Smooth muscle cell (in vitro differentiated cells): ENCODE data around the gene GGA3. TPM values are rescaled to one million over a fixed set of nuclear protein-coding genes. Genes with fewer than 3 reads are reported as not detected.

Experiments
- DNase-seq: peaks from one replicate; lab custom pipeline; 2025; ENCODE audit not compliant: unreplicated experiment; lab: John Stamatoyannopoulos, UW
- H2AFZ ChIP-seq: fragments of 200-600 bp; sonication (generic); 2 replicates; pipeline ENCODE4 v1.6.0; 2016; ENCODE audit warnings: antibody characterized with exemption, low read depth, mild to moderate bottlenecking
- H3F3A ChIP-seq: fragments of 200-600 bp; sonication (generic); 2 replicates; pipeline ENCODE4 v1.6.0; 2017; ENCODE audit warnings: antibody characterized with exemption, low read depth
- H3K27ac ChIP-seq: fragments of 200-600 bp; sonication (generic); 2 replicates; pipeline ENCODE4 v1.5.1; 2016; ENCODE audit warnings: low read depth, mild to moderate bottlenecking
- H3K27me3 ChIP-seq: fragments of 200-600 bp; sonication (generic); 2 replicates; pipeline ENCODE4 v1.6.1; 2016; ENCODE audit warnings: low read depth, mild to moderate bottlenecking
- H3K36me3 ChIP-seq: fragments of 200-600 bp; sonication (generic); 2 replicates; pipeline ENCODE4 v1.5.1; 2016; ENCODE audit warnings: low read depth
- H3K4me1 ChIP-seq: fragments of 200-600 bp; sonication (generic); 2 replicates; pipeline ENCODE4 v1.5.1; 2016; ENCODE audit warnings: low read depth
- H3K4me2 ChIP-seq: fragments of 200-600 bp; sonication (generic); 2 replicates; pipeline ENCODE4 v1.6.0; 2016; ENCODE audit warnings: mild to moderate bottlenecking
- H3K4me3 ChIP-seq: fragments of 200-600 bp; sonication (generic); 2 replicates; pipeline ENCODE4 v1.5.1; 2016; ENCODE audit warnings: mild to moderate bottlenecking
- H3K79me2 ChIP-seq: fragments of 200-600 bp; sonication (generic); 2 replicates; pipeline ENCODE4 v1.6.0; 2016; ENCODE audit warnings: low read depth, mild to moderate bottlenecking
- H3K9ac ChIP-seq: fragments of 200-600 bp; sonication (generic); 2 replicates; pipeline ENCODE4 v1.6.0; 2016; ENCODE audit warnings: low read depth
- H3K9me3 ChIP-seq: fragments of 200-600 bp; sonication (generic); replicated peaks from 2 replicates; pipeline ENCODE4 v1.5.1; 2016; ENCODE audit warnings: low read depth
- H4K20me1 ChIP-seq: fragments of 200-600 bp; sonication (generic); 2 replicates; pipeline ENCODE4 v1.6.0; 2016; ENCODE audit warnings: low read depth
- CTCF ChIP-seq: fragments of 200-600 bp; sonication (generic); IDR thresholded peaks from 2 replicates; pipeline ENCODE4 v1.5.1; 2017; ENCODE audit warnings: borderline replicate concordance, mild to moderate bottlenecking, antibody characterized with exemption; ENCODE audit not compliant: insufficient read depth, poor library complexity, severe bottlenecking
- WGBS: methylation state at CpG from one replicate; pipeline ENCODE4 v1.1.7; 2016; ENCODE audit warnings: low lambda C conversion rate; 5-methylcytosine and 5-hydroxymethylcytosine counted together
- polyA plus RNA-seq: library from polyadenylated mRNA; unstranded; fragments of >200 nt; fragmentation: Nextera tagmentation; extraction: Ambion mirVana; gene quantifications from 2 replicates; pipeline ENCODE4 v1.2.1, GENCODE V29; 2016
- total RNA-seq: library from RNA; depleted of rRNA; stranded (reverse); fragments of >200 nt; gene quantifications from 2 replicates; pipeline ENCODE4 v1.2.3, GENCODE V29; 2014

GGA3 gene
- total and polyA plus RNA-seq, 2 experiments from 2014 or later, result 20.5 to 23.9 TPM

- H2AFZ ChIP-seq, result no peak overlapping the region
- no peaks in the 10 kb centered on the region for H3K79me2 ChIP-seq
- no peaks in the 10 kb centered on the region for H4K20me1 ChIP-seq
- no peaks in the 10 kb centered on the region for H3K27me3 ChIP-seq
- TF ChIP-seq CTCF, result no peak
- H3K36me3 ChIP-seq, result no peaks in the 10 kb centered on the region
- no peak overlapping the region for H3K27ac ChIP-seq
- no peak overlapping the region for H3K4me3 ChIP-seq
- no peaks in the 10 kb centered on the region for H3K4me1 ChIP-seq
- no peaks in the 10 kb centered on the region for H3K9me3 ChIP-seq
- H3K9ac ChIP-seq, result no peak overlapping the region
- 88% methylated on average over 17 of the region's 17 CpGs for WGBS
- DNase-seq, result no peak
- H3F3A ChIP-seq, result no peaks in the 10 kb centered on the region
- no peak overlapping the region for H3K4me2 ChIP-seq
Observed at GRCh38 chr17:75301502-75302206, 40.2 kb upstream of the GGA3 start.

- Histone ChIP-seq H3K4me3 (no peak overlapping the region), H3K36me3 (no peaks in the 10 kb centered on the region), H3K27ac (no peak overlapping the region), H4K20me1 (no peaks in the 10 kb centered on the region), H3K4me2 (no peak overlapping the region), H3K79me2 (no peaks in the 10 kb centered on the region), H3K9ac (no peak overlapping the region), H3K4me1 (no peaks in the 10 kb centered on the region), H3F3A (no peaks in the 10 kb centered on the region), H2AFZ (no peak overlapping the region), H3K9me3 (no peaks in the 10 kb centered on the region), H3K27me3 (no peaks in the 10 kb centered on the region)
- WGBS, result 90% methylated on average over 9 of the region's 9 CpGs
- no peak for DNase-seq
- TF ChIP-seq CTCF, result no peak
Observed at GRCh38 chr17:75301049-75301448, 39.6 kb upstream of the GGA3 start.

- H2AFZ ChIP-seq, result no peak overlapping the region
- 70% methylated on average over 7 of the region's 7 CpGs for WGBS
Observed at GRCh38 chr17:75300280-75300679, 38.9 kb upstream of the GGA3 start.

More at GRCh38 chr17:75300280-75300679, 38.9 kb upstream of the GGA3 start:
- no peak for TF ChIP-seq CTCF
- no peak overlapping the region for H3K9ac ChIP-seq
- no peaks in the 10 kb centered on the region for H3K36me3 ChIP-seq
- no peaks in the 10 kb centered on the region for H3F3A ChIP-seq
- H3K4me2 ChIP-seq, result no peak overlapping the region
- H3K27ac ChIP-seq, result no peak overlapping the region
- no peaks in the 10 kb centered on the region for H4K20me1 ChIP-seq
- no peaks in the 10 kb centered on the region for H3K79me2 ChIP-seq
- no peaks in the 10 kb centered on the region for H3K4me1 ChIP-seq
- no peak for DNase-seq
- H3K9me3 ChIP-seq, result no peaks in the 10 kb centered on the region
- no peaks in the 10 kb centered on the region for H3K27me3 ChIP-seq
- no peak overlapping the region for H3K4me3 ChIP-seq
